ENCODE measurements around the gene ZNF155.

DNA sequence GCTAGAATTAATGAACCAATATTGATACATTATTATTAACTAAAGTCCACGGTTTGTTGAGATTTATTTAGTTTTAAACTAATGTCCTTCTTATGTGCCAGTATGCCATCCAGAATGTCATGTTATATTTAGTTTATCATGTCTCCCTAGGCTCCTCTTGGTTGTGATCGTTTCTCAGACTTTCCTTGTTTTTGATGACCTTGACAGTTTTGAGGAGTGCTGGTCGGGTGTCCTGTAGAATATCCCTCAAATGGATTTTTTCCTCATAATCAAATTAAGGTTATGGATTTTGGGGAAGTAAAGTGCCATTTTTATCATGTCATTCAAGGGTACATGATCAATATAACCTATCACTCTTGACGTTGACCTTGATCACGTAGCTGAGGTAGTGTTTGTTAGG is 42.8 kb upstream of the ZNF155 start:
- TF ChIP-seq, protein P1, sequence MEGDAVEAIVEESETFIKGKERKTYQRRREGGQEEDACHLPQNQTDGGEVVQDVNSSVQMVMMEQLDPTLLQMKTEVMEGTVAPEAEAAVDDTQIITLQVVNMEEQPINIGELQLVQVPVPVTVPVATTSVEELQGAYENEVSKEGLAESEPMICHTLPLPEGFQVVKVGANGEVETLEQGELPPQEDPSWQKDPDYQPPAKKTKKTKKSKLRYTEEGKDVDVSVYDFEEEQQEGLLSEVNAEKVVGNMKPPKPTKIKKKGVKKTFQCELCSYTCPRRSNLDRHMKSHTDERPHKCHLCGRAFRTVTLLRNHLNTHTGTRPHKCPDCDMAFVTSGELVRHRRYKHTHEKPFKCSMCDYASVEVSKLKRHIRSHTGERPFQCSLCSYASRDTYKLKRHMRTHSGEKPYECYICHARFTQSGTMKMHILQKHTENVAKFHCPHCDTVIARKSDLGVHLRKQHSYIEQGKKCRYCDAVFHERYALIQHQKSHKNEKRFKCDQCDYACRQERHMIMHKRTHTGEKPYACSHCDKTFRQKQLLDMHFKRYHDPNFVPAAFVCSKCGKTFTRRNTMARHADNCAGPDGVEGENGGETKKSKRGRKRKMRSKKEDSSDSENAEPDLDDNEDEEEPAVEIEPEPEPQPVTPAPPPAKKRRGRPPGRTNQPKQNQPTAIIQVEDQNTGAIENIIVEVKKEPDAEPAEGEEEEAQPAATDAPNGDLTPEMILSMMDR (IDR thresholded peaks at IDR 0.05), result no peak
- no peak for TF ChIP-seq POLR2A (IDR thresholded peaks at IDR 0.05)

All from testis (tissue), 2 donors.